HEK293T (cell line): ENCODE results near the gene AKR7A3.

Experiments
- CTCF ChIA-PET: fragments of 350-600 bp; formaldehyde crosslinking; extraction: SDS; loops from one replicate; lab custom pipeline; 2021; ENCODE audit warnings: antibody characterized with exemption, inconsistent platforms; lab: Yijun Ruan, JAX
- POLR2A ChIA-PET: fragments of 350-600 bp; formaldehyde crosslinking; extraction: SDS; loops from one replicate; lab custom pipeline; 2020; ENCODE audit warnings: antibody characterized with exemption, inconsistent platforms; lab: Yijun Ruan, JAX
- DNase-seq: peaks from one replicate; pipeline ENCODE4 v3.0.0; 2012; ENCODE audit warnings: mixed read lengths; ENCODE audit errors: extremely low spot score
- ARNT ChIP-seq: fragments of 450-650 bp; IDR thresholded peaks from 2 replicates; pipeline ENCODE4 v1.6.1; 2017; ENCODE audit warnings: mild to moderate bottlenecking
- BHLHE40 ChIP-seq: fragments of 450-650 bp; IDR thresholded peaks from 2 replicates; pipeline ENCODE4 v1.6.1; 2016; ENCODE audit warnings: mild to moderate bottlenecking, moderate library complexity, borderline replicate concordance
- CTBP1 ChIP-seq: fragments of 450-650 bp; IDR thresholded peaks from 2 replicates; pipeline ENCODE4 v1.6.1; 2016; ENCODE audit warnings: borderline replicate concordance
- ELF4 ChIP-seq: fragments of 450-650 bp; IDR thresholded peaks from 2 replicates; pipeline ENCODE4 v1.6.1; 2017; ENCODE audit warnings: antibody characterized with exemption
- FOXA1 ChIP-seq: fragments of 450-650 bp; IDR thresholded peaks from 2 replicates; pipeline ENCODE4 v1.6.1; 2016; ENCODE audit warnings: mild to moderate bottlenecking
- FOXK2 ChIP-seq: fragments of 450-650 bp; IDR thresholded peaks from 2 replicates; pipeline ENCODE4 v1.6.1; 2016; ENCODE audit warnings: mild to moderate bottlenecking
- FOXM1 ChIP-seq: fragments of 450-650 bp; IDR thresholded peaks from 2 replicates; pipeline ENCODE4 v1.6.1; 2017; ENCODE audit warnings: mild to moderate bottlenecking, borderline replicate concordance
- HDGF ChIP-seq: fragments of 450-650 bp; IDR thresholded peaks from 2 replicates; pipeline ENCODE4 v1.6.1; 2017; ENCODE audit warnings: antibody characterized with exemption, borderline replicate concordance
- L3MBTL2 ChIP-seq: fragments of 450-650 bp; conservative IDR thresholded peaks from 2 replicates; pipeline ENCODE4 v1.6.1; 2016; ENCODE audit warnings: mild to moderate bottlenecking
- LEF1 ChIP-seq: fragments of 450-650 bp; IDR thresholded peaks from 2 replicates; pipeline ENCODE4 v1.6.1; 2017; ENCODE audit warnings: mild to moderate bottlenecking, borderline replicate concordance
- NFRKB ChIP-seq: fragments of 450-650 bp; IDR thresholded peaks from 2 replicates; pipeline ENCODE4 v1.6.1; 2016; ENCODE audit warnings: mild to moderate bottlenecking, moderate library complexity
- SP1 ChIP-seq: fragments of 450-650 bp; IDR thresholded peaks from 2 replicates; pipeline ENCODE4 v1.6.1; 2017
- SUZ12 ChIP-seq: fragments of 450-650 bp; IDR thresholded peaks from 2 replicates; pipeline ENCODE4 v1.6.1; 2016; ENCODE audit warnings: mild to moderate bottlenecking
- TARDBP ChIP-seq: fragments of 450-650 bp; IDR thresholded peaks from 2 replicates; pipeline ENCODE4 v1.6.1; 2016
- ZNF384 ChIP-seq: fragments of 450-650 bp; IDR thresholded peaks from 2 replicates; pipeline ENCODE4 v1.6.1; 2016
- TF ChIP-seq, protein P1 (sequence below): fragments of 450-650 bp; IDR thresholded peaks from 2 replicates; pipeline ENCODE4 v1.6.1; 2016

AKR7A3 gene

DNA sequence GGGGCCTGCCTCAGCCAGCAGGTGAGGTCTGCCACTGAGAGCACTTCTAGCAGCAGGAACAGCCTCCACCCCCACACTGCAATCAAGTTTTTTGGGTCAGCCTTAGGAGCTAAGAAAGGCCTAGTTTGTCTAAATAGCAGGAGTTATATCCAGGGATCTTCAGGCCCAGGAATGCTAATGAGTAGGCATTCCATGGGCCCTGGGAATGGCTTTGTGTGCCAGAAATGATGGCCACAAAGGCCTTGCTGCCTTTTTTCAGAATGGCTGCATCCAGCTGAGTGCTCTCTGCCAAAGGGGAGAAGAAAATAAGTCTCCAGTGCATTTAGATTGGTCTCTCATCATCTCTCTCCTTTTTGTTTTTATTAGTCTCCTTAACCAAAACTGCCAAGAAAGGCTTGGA, 34.2 kb downstream of the AKR7A3 start:
- ChIA-PET CTCF (no interaction called here), POLR2A (no interaction called here)
- no peak for DNase-seq
- TF ChIP-seq FOXA1 (no peak), CTBP1 (no peak), HDGF (no peak), ZNF384 (no peak), FOXM1 (no peak), SUZ12 (no peak), ELF4 (no peak), BHLHE40 (no peak), SP1 (no peak), FOXK2 (no peak), TARDBP (no peak), L3MBTL2 (no peak), ARNT (no peak), NFRKB (no peak), LEF1 (no peak)
- TF ChIP-seq, protein P1, sequence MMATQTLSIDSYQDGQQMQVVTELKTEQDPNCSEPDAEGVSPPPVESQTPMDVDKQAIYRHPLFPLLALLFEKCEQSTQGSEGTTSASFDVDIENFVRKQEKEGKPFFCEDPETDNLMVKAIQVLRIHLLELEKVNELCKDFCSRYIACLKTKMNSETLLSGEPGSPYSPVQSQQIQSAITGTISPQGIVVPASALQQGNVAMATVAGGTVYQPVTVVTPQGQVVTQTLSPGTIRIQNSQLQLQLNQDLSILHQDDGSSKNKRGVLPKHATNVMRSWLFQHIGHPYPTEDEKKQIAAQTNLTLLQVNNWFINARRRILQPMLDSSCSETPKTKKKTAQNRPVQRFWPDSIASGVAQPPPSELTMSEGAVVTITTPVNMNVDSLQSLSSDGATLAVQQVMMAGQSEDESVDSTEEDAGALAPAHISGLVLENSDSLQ, result no peak

DNA sequence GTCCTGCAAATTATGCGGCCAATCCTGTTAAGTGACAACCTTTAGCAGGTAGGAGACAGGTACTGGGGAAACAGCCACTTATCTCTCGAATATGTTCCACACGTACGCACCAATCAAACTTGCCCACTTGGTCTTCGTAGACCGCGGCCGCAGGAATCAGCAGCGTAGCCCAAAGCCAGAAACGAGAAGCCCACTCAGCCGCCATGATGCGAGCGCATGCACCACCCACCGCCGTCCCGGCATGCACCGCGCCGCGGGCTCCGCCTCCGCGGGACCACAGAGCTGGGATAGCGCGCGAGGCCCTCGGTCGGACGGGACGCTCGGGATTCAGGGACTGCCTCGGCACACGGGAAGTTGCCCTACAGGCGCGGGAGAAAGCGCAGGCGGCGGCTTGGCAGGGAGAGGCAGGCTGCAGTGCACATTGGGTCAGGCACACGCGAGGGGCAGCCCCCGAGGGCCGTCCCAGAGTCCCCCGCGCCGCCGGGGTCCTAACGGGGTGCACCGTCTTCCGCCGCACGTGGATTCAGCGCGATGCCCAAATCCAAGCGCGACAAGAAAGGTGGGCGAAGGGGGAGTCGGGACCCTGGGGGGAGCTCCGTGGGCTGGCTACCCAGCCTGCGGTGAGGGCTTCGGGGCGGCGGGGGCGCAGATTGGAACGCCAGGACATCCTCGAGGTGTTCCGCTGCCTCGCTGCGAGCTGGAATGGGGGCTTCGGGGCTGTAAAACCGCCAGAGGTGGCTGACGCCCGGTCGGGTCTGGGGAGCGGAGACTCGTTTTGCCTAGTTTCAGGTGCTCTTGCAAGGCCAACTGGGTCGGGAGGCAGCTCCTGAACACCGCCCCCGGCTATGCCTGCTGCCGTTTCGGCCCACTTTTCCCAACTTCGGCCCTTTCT, 37.0 kb downstream of the AKR7A3 start, which contains the start of the genes EMC1 and MRTO4:
EMC1 (minus strand) TSS at position 220 of the 892 bp plus-strand sequence; CDS start at position 205, 15 bp downstream.
MRTO4 (plus strand) TSS at position 501 of the 892 bp plus-strand sequence; CDS start at position 532, 31 bp downstream.
- peak; percentile 93 for DNase-seq
- TF ChIP-seq CTBP1 (no peak), ZNF384 (no peak), FOXA1 (no peak), ELF4 (peak; percentile 81), ARNT (no peak), L3MBTL2 (peak; percentile 98), LEF1 (peak; percentile 69; the same call in 1 of the 2 replicates)
- ChIA-PET POLR2A (interaction anchor here (0.6 to 2.2 kb wide), 10 partner anchors 10 to 128 kb away, joined by 3 to 12 read pairs (median 4); no protein-coding TSS in a partner anchor), CTCF (interaction anchor here (0.6 kb wide), 1 partner anchor 389 kb away, joined by 3 read pairs; no protein-coding TSS in a partner anchor)

DNA sequence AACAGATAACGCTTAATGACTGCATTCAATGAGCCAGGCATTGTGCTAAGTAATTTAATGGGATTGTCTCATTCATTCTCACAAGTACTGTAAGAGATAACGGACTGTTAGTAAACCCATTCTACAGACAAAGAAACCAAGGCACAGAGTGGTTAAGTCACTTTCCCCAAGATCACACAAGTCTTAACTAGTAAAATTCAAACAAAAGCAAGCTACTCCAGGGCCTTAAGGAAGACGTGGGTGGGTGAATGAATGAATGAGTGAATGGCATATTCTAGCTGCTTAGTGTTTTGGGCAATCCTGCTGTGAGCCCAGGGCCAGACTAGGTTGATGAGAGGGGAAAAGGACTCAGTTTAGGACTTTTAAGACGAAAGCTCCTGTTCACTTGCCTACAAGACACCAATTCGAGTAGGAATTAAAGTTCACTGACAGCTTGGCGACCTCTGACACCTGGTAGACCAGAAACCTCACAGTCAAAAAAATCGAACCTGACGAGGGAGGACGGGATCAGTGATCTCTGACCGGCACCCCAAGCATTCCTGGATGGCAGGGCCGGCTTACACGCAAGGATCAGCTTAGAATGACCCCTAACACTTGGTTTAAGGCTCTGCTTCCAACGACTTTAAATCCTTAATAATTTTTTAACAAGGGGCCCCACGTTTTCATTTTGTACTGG, 37.8 kb downstream of the AKR7A3 start:
- TF ChIP-seq, protein P1, result no peak
- no peak for TF ChIP-seq TARDBP
- no peak for TF ChIP-seq BHLHE40
- TF ChIP-seq CTBP1, result no peak
- no peak for TF ChIP-seq FOXM1
- TF ChIP-seq FOXK2, result no peak
- no peak for TF ChIP-seq ARNT
- TF ChIP-seq SUZ12, result no peak
- no peak for TF ChIP-seq FOXA1
- TF ChIP-seq LEF1, result no peak
- TF ChIP-seq ZNF384, result no peak
- ChIA-PET CTCF (interaction anchor here (0.6 kb wide), 1 partner anchor 390 kb away, joined by 3 read pairs; no protein-coding TSS in a partner anchor), POLR2A (interaction anchor here (1.1 to 2.2 kb wide), 8 partner anchors 9 to 43 kb away, joined by 3 to 12 read pairs (median 4); no protein-coding TSS in a partner anchor)
- peak; percentile 30 for DNase-seq

DNA sequence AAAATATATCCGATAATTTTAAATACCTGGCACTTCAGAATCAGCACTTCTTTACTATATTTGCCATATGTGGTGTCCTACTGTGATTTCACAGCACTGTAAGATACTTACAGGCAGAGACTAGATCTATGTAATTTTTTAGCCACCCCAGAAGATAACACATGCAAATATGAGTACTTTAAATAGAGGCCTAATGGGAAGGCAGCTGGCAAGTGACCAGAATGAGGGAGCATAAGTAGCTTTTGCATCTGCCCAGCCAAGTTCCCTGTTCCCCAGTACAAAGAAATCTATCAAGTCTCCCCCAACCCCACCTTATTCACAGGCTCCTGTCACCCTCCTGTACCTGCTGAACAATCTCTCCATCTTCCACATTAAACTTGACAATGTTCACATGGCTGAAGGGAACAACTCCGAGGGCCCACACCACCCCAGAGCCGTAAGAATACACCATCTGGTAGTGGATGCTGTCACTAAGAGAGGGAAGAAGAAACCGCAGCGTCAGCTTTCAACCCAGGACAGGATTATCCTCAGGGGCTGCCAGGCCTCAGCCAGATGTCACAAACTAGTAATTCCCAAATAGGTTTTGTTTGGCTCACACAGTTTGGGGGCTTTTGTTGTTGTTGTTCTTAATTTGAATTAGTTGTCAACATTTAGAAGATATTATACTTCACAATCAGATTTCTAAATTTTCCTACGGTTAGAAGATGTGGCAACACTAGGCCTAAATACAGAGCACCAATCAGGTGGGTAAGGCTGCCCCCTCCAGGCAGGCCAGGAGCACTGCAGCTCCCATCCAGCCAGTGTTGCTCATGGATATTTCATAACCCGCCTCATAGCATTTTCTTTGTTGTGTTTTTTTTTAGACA, 47.7 kb downstream of the AKR7A3 start:
- TF ChIP-seq SP1, result no peak
- TF ChIP-seq, protein P1, result no peak
- TF ChIP-seq ARNT, result no peak
- no peak for TF ChIP-seq LEF1
- no peak for TF ChIP-seq TARDBP
- no peak for TF ChIP-seq ELF4
- no peak for TF ChIP-seq HDGF
- no peak for TF ChIP-seq NFRKB
- DNase-seq, result peak; percentile 79
- ChIA-PET POLR2A (interaction anchor here (2.4 kb wide), 1 partner anchor 10 kb away, joined by 11 read pairs; the partner anchor contains the start of genes EMC1 and MRTO4), CTCF (interaction anchor here (0.5 to 1.4 kb wide), 4 partner anchors 81 to 800 kb away, joined by 3 to 4 read pairs (median 3); no protein-coding TSS in a partner anchor)

DNA sequence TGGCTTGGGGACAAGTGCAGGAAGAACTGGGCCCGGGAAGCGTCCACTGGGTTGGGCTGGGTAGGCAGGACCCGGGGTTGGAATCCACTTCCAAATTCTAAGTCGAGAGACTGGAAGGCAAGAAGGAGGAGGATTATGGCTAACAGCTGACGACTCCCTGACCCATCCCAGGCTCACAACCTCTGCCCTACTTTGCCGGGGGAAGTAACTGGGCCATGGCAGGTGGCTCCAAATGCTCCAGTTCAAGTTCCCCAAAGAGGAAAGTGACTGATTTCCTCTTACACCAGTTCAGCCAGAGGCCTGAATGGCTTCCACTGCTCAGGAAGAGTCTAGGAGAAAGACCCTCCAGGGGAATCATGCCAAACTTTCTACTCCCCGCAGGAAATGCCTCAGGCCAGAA, 48.7 kb downstream of the AKR7A3 start:
- POLR2A ChIA-PET, result no interaction called here
- TF ChIP-seq, protein P1, result no peak
- no peak for TF ChIP-seq ARNT
- TF ChIP-seq SP1, result no peak
- no peak for TF ChIP-seq L3MBTL2
- TF ChIP-seq HDGF, result no peak
- TF ChIP-seq CTBP1, result no peak
- no peak for TF ChIP-seq FOXK2
- TF ChIP-seq ELF4, result no peak
- no peak for TF ChIP-seq LEF1
- TF ChIP-seq FOXA1, result no peak
- TF ChIP-seq NFRKB, result no peak
- no peak for TF ChIP-seq SUZ12
- no peak for TF ChIP-seq BHLHE40
- TF ChIP-seq ZNF384, result no peak
- TF ChIP-seq FOXM1, result no peak
- TF ChIP-seq TARDBP, result no peak
- no peak for DNase-seq
- CTCF ChIA-PET, result no interaction called here
